Measurements from ENCODE around the gene KLHDC4. TPM values are rescaled to one million over a fixed set of nuclear protein-coding genes. Genes with fewer than 3 reads are reported as not detected.
"Not testable (repeated sequence)": the region's sequence is repeated elsewhere in the genome, so short reads cannot be mapped to it uniquely, and the experiment has no call there.

Gene KLHDC4
- total and polyA plus RNA-seq, 10 of the 15 experiments (the other 5 are each of a cell fraction or from before 2014, with no cell fraction given) = 0.80 to 62.1 (median 32.8) TPM

DNA sequence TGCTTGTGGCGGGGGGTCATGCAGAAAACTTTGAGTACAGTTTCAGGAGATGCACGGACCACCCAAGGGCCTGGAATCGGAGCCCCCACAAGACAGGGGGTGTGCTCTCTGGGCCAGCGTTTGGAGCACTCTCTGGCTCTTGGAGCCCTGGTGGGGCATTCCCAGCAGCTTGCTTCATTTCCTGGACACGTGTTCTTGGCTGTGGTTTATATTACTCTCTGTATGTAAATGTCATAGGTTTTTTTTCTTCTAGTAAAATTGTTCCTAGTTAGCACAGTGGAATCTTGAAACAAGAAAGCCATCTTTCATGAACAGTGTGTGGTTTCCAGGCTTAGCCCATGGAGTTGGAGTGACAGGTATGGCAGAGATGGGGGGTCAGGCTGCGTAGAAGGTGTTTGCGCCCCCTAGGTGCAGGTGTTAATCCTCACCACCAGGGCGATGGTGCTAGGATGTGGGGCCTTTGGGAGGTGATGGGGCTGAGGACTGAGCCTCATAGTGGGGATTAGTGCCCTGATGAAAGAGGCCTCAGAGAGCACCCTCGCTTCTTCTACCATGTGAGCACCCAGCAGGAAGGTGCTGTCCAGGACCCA, 83.7 kb downstream of the KLHDC4 start (continued):
- TF ChIP-seq ZNF217 (IDR thresholded peaks at IDR 0.05) (no peak), NFIC (IDR thresholded peaks at IDR 0.05; ENCODE audit: low read depth, low read length) (no peak)

GRCh38 chr16:87681051-87681602, 84.7 kb downstream of the KLHDC4 start:
- H3K79me2 ChIP-seq (ENCODE audit: control insufficient read depth, insufficient read depth, low read length); intact Hi-C loops (cut with micrococcal nuclease; ENCODE audit: unreplicated experiment); SMC1A ChIA-PET (ENCODE audit: uncharacterized antibody, unreplicated experiment); H3K4me1 ChIP-seq (ENCODE audit: control insufficient read depth, insufficient read depth, low read length); H3K9me3 ChIP-seq (replicated peaks; ENCODE audit: control insufficient read depth, insufficient read depth, low read length); H3K4me2 ChIP-seq (ENCODE audit: control insufficient read depth, insufficient read depth); H3K9ac ChIP-seq (ENCODE audit: control insufficient read depth, insufficient read depth, low read length); in situ Hi-C loops (cut with MboI); H3K36me3 ChIP-seq (ENCODE audit: control insufficient read depth in 2 of 2, insufficient read depth in 2 of 2, low read length in 1 of 2); H4K20me1 ChIP-seq (ENCODE audit: control insufficient read depth, insufficient read depth); DNase-seq (ENCODE audit: low read depth, low spot score); H2AFZ ChIP-seq (ENCODE audit: control insufficient read depth, low read depth, low read length); FAIRE-seq; H3K27me3 ChIP-seq (replicated peaks in 1 of 2; ENCODE audit: control insufficient read depth in 2 of 2, insufficient read depth in 2 of 2, low read length in 1 of 2); RAD21 ChIA-PET (ENCODE audit: unreplicated experiment); CTCF ChIA-PET; H3K27ac ChIP-seq (ENCODE audit: control insufficient read depth, insufficient read depth); H3K4me3 ChIP-seq; ATAC-seq; POLR2A ChIA-PET; BruUV-seq (replicated peaks): not testable (repeated sequence)
- WGBS (ENCODE audit: insufficient coverage, insufficient replicate concordance, low lambda C conversion rate, missing lambda C conversion rate) = 94% methylated on average over 50 of the region's 60 CpGs

DNA sequence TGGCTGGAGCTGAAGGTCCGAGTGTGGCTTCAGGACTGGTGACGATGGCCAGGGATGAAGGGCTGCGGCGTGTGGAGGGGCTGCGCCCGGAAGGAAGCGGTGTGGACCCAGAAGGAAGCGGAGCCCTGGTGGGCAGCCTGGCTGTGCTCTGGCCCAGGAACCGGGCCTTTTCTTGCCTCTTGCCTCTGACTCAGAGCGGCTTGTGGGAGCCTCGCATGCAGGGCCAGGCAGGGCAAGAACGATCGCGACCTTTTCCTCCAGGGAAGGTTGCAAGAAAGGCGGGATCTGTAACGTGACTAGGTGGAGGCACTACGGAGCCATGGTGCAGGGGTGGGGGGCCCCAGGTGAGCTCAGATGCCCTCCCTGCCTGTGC, 85.5 kb downstream of the KLHDC4 start:
- Histone ChIP-seq H3K27ac (ENCODE audit: control insufficient read depth, insufficient read depth) (no peak overlapping the region), H3K36me3 (ENCODE audit: control insufficient read depth in 2 of 2, insufficient read depth in 2 of 2, low read length in 1 of 2) (no peaks in the 10 kb centered on the region), H3K9ac (ENCODE audit: control insufficient read depth, insufficient read depth, low read length) (no peak overlapping the region), H3K9me3 (replicated peaks; ENCODE audit: control insufficient read depth, insufficient read depth, low read length) (no peaks in the 10 kb centered on the region), H3K4me3 (no peak overlapping the region), H4K20me1 (ENCODE audit: control insufficient read depth, insufficient read depth) (no peaks in the 10 kb centered on the region), H3K27me3 (replicated peaks in 1 of 2; ENCODE audit: control insufficient read depth in 2 of 2, insufficient read depth in 2 of 2, low read length in 1 of 2) (no peaks in the 10 kb centered on the region), H3K4me2 (ENCODE audit: control insufficient read depth, insufficient read depth) (no peak overlapping the region), H3K4me1 (ENCODE audit: control insufficient read depth, insufficient read depth, low read length) (peaks cover 5% of the 10 kb centered on the region), H2AFZ (ENCODE audit: control insufficient read depth, low read depth, low read length) (no peak overlapping the region), H3K79me2 (ENCODE audit: control insufficient read depth, insufficient read depth, low read length) (no peaks in the 10 kb centered on the region)
- ATAC-seq = no peak
- no peak for DNase-seq (ENCODE audit: low read depth, low spot score)
- in situ Hi-C loops (cut with MboI) = no loop called here
- ChIA-PET SMC1A (ENCODE audit: uncharacterized antibody, unreplicated experiment) (no interaction called here), RAD21 (ENCODE audit: unreplicated experiment) (no interaction called here), CTCF (no interaction called here), POLR2A (no interaction called here)
- WGBS (ENCODE audit: insufficient coverage, insufficient replicate concordance, low lambda C conversion rate, missing lambda C conversion rate) = 76% methylated on average over 17 of the region's 17 CpGs
- intact Hi-C loops (cut with micrococcal nuclease; ENCODE audit: unreplicated experiment) = no loop called here
- FAIRE-seq = no peak
- no TSS peak for BruUV-seq (replicated peaks)
- TF ChIP-seq, protein P1, sequence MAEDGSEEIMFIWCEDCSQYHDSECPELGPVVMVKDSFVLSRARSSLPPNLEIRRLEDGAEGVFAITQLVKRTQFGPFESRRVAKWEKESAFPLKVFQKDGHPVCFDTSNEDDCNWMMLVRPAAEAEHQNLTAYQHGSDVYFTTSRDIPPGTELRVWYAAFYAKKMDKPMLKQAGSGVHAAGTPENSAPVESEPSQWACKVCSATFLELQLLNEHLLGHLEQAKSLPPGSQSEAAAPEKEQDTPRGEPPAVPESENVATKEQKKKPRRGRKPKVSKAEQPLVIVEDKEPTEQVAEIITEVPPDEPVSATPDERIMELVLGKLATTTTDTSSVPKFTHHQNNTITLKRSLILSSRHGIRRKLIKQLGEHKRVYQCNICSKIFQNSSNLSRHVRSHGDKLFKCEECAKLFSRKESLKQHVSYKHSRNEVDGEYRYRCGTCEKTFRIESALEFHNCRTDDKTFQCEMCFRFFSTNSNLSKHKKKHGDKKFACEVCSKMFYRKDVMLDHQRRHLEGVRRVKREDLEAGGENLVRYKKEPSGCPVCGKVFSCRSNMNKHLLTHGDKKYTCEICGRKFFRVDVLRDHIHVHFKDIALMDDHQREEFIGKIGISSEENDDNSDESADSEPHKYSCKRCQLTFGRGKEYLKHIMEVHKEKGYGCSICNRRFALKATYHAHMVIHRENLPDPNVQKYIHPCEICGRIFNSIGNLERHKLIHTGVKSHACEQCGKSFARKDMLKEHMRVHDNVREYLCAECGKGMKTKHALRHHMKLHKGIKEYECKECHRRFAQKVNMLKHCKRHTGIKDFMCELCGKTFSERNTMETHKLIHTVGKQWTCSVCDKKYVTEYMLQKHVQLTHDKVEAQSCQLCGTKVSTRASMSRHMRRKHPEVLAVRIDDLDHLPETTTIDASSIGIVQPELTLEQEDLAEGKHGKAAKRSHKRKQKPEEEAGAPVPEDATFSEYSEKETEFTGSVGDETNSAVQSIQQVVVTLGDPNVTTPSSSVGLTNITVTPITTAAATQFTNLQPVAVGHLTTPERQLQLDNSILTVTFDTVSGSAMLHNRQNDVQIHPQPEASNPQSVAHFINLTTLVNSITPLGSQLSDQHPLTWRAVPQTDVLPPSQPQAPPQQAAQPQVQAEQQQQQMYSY (CRISPR knock-in tag; IDR thresholded peaks at IDR 0.05) = no peak
- TF ChIP-seq MXI1 (IDR thresholded peaks at IDR 0.05; ENCODE audit: low read depth, low read length) = no peak
- no peak for TF ChIP-seq SMAD1 (IDR thresholded peaks at IDR 0.05; ENCODE audit: low read depth, partially characterized antibody)
- no peak for TF ChIP-seq JUNB (IDR thresholded peaks at IDR 0.05)
- no peak for TF ChIP-seq E2F4 (IDR thresholded peaks at IDR 0.05; ENCODE audit: low read depth, low read length)
- no peak for TF ChIP-seq POLR2AphosphoS2 (IDR thresholded peaks at IDR 0.05; ENCODE audit: low read depth, low read length)
- TF ChIP-seq EP300 (IDR thresholded peaks at IDR 0.05; ENCODE audit: borderline replicate concordance in 1 of 2, control insufficient read depth in 1 of 2, low read depth in 2 of 2, low read length in 2 of 2) = no peak
- TF ChIP-seq FOXM1 (IDR thresholded peaks at IDR 0.05; ENCODE audit: low read depth, low read length) = no peak

Measured in GM12878 (cell line).